GM10266 (cell line): Measurements from ENCODE around the gene EFCAB3.

Experiments
- DNase-seq: peaks from one replicate; pipeline ENCODE4 v3.0.0; 2012; ENCODE audit errors: extremely low spot score
- TF ChIP-seq, protein P1 (sequence below): IDR thresholded peaks from 2 replicates; pipeline ENCODE4 v1.5.1; 2012; ENCODE audit warnings: mild to moderate bottlenecking, low read depth; ENCODE audit not compliant: control insufficient read depth, insufficient read depth; ENCODE audit errors: missing control alignments

EFCAB3 gene

DNA sequence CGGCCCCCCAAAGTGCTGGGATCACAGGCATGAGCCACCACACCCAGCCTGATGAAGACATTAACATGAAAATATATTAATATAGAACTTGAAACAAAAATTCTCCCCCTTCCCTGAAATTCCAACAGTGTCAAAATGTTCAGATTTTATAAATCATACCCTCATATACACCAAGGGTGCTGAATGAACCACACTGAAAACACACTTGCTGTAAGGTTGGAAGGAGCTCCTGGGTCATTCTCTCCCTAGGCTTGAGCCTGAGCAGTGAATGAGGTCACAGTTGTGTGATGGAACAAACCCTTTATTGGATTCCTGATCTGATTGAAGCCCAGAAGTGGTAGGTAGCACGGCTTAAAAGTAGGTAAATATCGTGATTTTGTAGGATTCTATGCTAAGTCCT is at the start of gene EFCAB3:
TSS of gene EFCAB3 (plus strand) at position 301 of the 400 bp plus-strand sequence. CDS start 2,427 bp downstream, outside the sequence.
- TF ChIP-seq, protein P1, sequence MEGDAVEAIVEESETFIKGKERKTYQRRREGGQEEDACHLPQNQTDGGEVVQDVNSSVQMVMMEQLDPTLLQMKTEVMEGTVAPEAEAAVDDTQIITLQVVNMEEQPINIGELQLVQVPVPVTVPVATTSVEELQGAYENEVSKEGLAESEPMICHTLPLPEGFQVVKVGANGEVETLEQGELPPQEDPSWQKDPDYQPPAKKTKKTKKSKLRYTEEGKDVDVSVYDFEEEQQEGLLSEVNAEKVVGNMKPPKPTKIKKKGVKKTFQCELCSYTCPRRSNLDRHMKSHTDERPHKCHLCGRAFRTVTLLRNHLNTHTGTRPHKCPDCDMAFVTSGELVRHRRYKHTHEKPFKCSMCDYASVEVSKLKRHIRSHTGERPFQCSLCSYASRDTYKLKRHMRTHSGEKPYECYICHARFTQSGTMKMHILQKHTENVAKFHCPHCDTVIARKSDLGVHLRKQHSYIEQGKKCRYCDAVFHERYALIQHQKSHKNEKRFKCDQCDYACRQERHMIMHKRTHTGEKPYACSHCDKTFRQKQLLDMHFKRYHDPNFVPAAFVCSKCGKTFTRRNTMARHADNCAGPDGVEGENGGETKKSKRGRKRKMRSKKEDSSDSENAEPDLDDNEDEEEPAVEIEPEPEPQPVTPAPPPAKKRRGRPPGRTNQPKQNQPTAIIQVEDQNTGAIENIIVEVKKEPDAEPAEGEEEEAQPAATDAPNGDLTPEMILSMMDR = no peak
- DNase-seq = no peak

DNA sequence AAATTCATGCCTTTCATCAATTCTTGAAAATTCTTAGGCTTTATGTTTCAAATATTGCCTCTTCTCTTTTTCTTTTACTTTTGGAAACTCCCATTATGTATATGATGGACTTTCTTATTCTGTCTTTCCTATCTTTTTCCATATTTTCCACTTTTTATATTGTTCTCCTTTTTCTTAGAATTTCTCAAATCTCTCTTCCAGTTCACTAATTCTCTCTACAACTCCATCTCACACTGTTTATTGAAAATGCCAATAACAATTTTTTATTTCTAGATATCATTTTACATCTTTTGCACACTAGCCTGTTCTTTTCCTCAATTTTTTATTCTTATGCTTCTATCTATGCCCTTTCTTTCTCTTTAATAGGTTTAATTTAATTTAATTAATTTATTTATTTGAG is 43.8 kb upstream of the EFCAB3 start:
- DNase-seq = no peak
- TF ChIP-seq, protein P1 = no peak

DNA sequence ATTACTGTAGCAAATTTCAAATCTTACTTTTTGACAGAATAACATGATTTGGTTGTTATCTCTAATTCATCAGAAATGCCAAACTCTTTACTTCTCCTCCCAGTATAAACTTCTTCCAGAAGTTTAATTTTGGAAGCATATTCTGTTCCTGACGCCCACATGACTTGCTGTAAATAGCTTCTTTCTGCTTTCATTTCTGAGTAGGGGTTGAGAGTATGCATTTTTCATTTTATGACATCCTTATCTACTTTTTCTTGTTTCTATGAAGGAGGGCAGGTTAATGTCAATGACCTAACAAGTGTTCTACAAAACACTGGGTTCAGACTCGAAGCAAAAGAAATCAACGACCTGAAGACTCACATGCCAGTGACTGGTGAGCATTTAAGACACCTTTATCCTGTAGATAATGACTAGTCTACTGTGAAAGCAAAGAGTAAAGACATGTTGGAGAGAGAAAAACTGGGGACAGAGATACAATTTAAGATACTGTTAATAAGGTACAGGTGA is 36.5 kb upstream of the EFCAB3 start:
- DNase-seq = no peak
- TF ChIP-seq, protein P1 = no peak

DNA sequence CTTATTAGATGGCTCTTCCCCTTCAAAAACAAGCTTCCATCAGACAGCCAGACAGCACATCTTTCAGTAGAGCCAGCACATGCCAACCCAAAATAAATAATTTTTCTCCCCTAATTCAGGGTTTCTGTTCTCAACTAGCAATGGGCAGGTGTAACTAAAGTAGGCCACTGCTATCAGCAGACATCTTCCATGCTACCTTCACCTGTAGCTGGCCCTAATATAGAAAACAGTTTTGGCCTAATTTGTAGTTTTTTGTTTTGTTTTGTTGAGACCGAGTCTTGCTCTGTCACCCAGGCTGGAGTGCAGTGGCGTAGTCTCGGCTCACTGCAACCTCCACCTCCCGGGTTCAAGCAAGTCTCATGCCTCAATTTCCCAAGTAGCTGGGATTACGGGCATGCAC is 29.2 kb upstream of the EFCAB3 start:
- TF ChIP-seq, protein P1 = no peak
- DNase-seq = no peak

DNA sequence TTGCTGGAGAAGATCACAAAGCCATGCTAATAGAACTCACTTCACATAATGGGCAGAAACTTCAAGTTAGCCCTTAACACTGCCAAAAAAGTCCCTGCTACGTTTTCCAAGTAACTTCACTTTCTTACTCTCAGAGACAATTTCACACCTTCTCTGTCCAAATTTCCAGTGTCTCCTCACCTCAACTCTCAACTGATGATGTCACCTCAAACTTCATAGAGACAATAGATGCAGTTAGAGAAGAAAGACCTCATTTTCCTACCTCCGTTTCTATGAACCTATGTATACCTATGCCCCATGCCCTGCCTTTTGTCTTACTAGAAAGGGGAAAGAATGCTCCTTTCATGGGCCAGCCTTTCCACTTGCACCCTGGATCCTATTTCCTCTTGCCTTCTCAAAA is 14.2 kb upstream of the EFCAB3 start:
- TF ChIP-seq, protein P1 = no peak
- DNase-seq = no peak

DNA sequence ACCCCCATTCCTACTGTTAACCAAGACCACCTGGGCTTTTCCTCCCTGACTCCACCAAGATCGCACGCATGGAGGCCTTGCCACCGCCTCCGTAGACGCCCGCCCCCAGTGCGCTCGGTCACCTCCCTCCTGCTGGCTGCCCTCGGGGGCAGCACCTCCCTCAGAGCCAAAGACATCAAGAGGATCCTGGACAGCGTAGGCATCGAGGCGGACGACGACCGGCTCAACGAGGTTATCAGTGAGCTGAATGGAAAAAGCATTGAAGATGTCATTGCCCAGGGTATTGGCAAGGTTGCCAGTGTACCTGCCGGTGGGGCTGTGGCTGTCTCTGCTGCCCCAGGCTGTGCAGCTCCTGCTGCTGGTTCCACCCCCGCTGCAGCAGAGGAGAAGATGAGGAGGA is 1.2 kb downstream of the EFCAB3 start:
- TF ChIP-seq, protein P1 = no peak
- no peak for DNase-seq

DNA sequence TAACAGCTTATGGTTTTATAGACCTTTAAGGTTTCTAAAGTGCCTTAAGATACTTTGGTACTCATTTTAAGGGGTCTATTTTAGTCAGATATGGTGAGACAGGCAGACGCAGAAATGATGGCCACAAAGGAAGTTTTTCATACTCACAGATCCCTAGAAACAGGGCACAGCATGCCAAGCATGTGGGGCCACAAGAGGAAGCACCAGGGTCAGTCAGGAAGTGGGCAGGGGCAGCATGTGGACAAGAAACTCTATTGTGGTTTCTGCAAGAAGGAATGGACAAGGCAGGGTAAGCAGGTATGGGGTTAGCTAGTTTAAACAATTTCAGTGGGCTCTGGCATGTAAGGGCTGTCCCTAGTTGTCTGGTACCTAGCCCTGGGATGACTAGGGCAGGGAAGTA is 8.5 kb downstream of the EFCAB3 start:
- TF ChIP-seq, protein P1 = no peak
- no peak for DNase-seq
